Measurements from ENCODE around the gene VBP1. TPM values are rescaled to one million over a fixed set of nuclear protein-coding genes. Genes with fewer than 3 reads are reported as not detected.

The VBP1 gene
- total and polyA plus RNA-seq, 7 experiments from 2014 or later: 17.3 to 104 (median 27.9) TPM

DNA sequence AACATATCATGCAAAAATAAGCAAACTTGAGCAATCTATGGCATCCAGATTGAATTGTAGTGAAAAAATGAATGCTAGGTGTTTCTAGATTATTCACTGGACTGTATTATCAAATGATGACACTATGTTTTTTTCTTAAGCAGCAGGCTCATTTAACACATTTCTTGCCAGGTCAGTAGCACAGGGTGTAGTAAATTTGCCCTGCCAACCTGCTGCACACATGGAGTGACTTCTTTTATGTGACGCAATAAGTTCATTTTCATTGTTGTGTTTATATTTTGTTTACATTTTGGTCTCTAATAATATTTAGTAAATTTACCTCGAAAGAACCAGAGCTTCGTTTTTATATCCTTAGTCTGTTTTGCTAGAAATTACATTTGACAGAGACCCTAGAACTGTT, 9.5 kb downstream of the VBP1 start:
- Mint-ChIP-seq H3K27me3 (no peaks in the 10 kb centered on the region), H3K36me3 (peaks cover 0 to 27% (median 18%) of the 10 kb centered on the region in 5 donors), H3K4me1 (peaks cover 4 to 46% (median 20%) of the 10 kb centered on the region in 7 donors), H3K27ac (no peak overlapping the region), H3K9me3 (peaks cover 0 to 9% (median 0%) of the 10 kb centered on the region in 11 donors), H3K4me3 (no peak overlapping the region)
- ChIA-PET CTCF (no interaction called here), POLR2A (interaction anchor here (1.4 kb wide), 1 partner anchor 10 kb away, joined by 3 read pairs; no protein-coding TSS in a partner anchor)
- ATAC-seq: no peak
- Histone ChIP-seq H3K9me3 (ENCODE audit: control insufficient read depth in 2 of 3, low read length in 3 of 3) (no peaks in the 10 kb centered on the region), H3K27me3 (ENCODE audit: control insufficient read depth in 2 of 2, insufficient read depth in 2 of 2, low read length in 2 of 2) (no peaks in the 10 kb centered on the region), H3K27ac (ENCODE audit: low read depth, low read length) (no peak overlapping the region), H3K36me3 (ENCODE audit: control insufficient read depth in 2 of 3, insufficient read depth in 3 of 3, low read length in 3 of 3) (peaks cover 4 to 36% (median 6%) of the 10 kb centered on the region in 3 experiments), H3K4me3 (ENCODE audit: low read length) (no peak overlapping the region), H3K4me1 (ENCODE audit: control insufficient read depth in 2 of 2, insufficient read depth in 2 of 2, low read length in 2 of 2) (no peaks in the 10 kb centered on the region)
- intact Hi-C loops (cut with micrococcal nuclease): no loop called here
- DNase-seq: no peak

DNA sequence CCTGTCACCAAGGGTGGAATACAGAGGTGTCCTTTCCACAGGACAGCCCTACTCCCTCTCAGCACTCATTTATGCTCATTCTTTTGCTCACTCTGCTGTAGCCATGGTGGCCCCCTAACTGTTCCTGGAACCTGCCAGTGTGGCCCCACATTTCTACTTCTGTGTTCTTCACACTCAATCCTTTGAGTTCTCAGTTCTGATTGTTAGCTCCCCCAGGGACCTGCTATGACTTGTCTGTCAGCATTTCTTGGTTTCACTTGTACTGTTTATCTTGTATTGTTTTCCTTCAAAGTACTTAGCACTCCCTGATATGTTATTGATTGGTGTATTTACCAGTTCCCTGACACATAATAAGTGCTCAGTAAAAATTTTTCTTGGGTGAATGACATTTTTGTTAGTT, 14.9 kb downstream of the VBP1 start:
- no peak for DNase-seq
- Mint-ChIP-seq H3K27me3 (no peaks in the 10 kb centered on the region), H3K27ac (peak overlapping the region in 6 of 9 donors; percentile 7 to 75 (median 50)), H3K9me3 (no peaks in the 10 kb centered on the region), H3K36me3 (peaks cover 0 to 15% (median 8%) of the 10 kb centered on the region in 5 donors), H3K4me3 (peak overlapping the region in 1 of 10 donors; percentile 19), H3K4me1 (peaks cover 7 to 37% (median 10%) of the 10 kb centered on the region in 7 donors)
- Histone ChIP-seq H3K36me3 (ENCODE audit: control insufficient read depth in 2 of 3, insufficient read depth in 3 of 3, low read length in 3 of 3) (peaks cover 4 to 25% (median 6%) of the 10 kb centered on the region in 3 experiments), H3K4me1 (ENCODE audit: control insufficient read depth in 2 of 2, insufficient read depth in 2 of 2, low read length in 2 of 2) (no peaks in the 10 kb centered on the region), H3K27ac (ENCODE audit: low read depth, low read length) (no peak overlapping the region), H3K27me3 (ENCODE audit: control insufficient read depth in 2 of 2, insufficient read depth in 2 of 2, low read length in 2 of 2) (no peaks in the 10 kb centered on the region), H3K4me3 (ENCODE audit: low read length) (no peak overlapping the region), H3K9me3 (ENCODE audit: control insufficient read depth in 2 of 3, low read length in 3 of 3) (no peaks in the 10 kb centered on the region)
- CTCF ChIA-PET: no interaction called here
- POLR2A ChIA-PET: no interaction called here
- ATAC-seq: no peak
- intact Hi-C loops (cut with micrococcal nuclease): no loop called here

GRCh38 chrX:155235891-155236290, 19.6 kb downstream of the VBP1 start:
- Mint-ChIP-seq H3K4me1 (peaks cover 0 to 13% (median 5%) of the 10 kb centered on the region in 7 donors), H3K4me3 (no peak overlapping the region), H3K27ac (peak overlapping the region in 1 of 9 donors; percentile 71), H3K36me3 (peaks cover 0 to 20% (median 6%) of the 10 kb centered on the region in 5 donors), H3K27me3 (no peaks in the 10 kb centered on the region), H3K9me3 (no peaks in the 10 kb centered on the region)
- no peaks in the 10 kb centered on the region for H3K4me1 ChIP-seq (ENCODE audit: control insufficient read depth in 2 of 2, insufficient read depth in 2 of 2, low read length in 2 of 2)
- DNase-seq (no peak), ATAC-seq (no peak)
- no peaks in the 10 kb centered on the region for H3K9me3 ChIP-seq (ENCODE audit: control insufficient read depth in 2 of 3, low read length in 3 of 3)
- no peak overlapping the region for H3K27ac ChIP-seq (ENCODE audit: low read depth, low read length)
- CTCF ChIA-PET: no interaction called here
- H3K36me3 ChIP-seq (ENCODE audit: control insufficient read depth in 2 of 3, insufficient read depth in 3 of 3, low read length in 3 of 3): peaks cover 0 to 16% (median 8%) of the 10 kb centered on the region in 3 experiments
- intact Hi-C loops (cut with micrococcal nuclease): no loop called here
- POLR2A ChIA-PET: no interaction called here
- no peaks in the 10 kb centered on the region for H3K27me3 ChIP-seq (ENCODE audit: control insufficient read depth in 2 of 2, insufficient read depth in 2 of 2, low read length in 2 of 2)
- no peak overlapping the region for H3K4me3 ChIP-seq (ENCODE audit: low read length)

DNA sequence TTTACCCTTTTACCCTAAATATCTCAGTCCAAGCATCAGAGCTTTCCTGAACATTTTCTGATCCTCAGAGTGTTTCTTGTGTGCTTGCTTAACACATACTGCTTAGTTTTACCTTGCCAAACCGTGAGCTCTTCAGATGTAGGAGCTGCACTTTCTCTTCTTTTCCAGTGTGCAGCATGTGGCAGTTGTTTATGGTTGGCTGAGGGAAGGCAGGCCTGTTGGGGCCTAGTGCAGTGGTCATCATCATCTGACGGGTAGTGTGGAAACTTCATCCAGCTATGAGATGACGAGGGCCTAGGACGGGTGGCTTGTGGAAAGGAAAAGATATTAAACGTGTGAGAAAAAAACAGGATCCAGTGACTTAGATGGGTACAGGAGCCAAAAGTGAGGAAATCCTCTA, 21.5 kb downstream of the VBP1 start:
- DNase-seq (no peak), ATAC-seq (no peak)
- Histone ChIP-seq H3K27ac (ENCODE audit: low read depth, low read length) (no peak overlapping the region), H3K9me3 (ENCODE audit: control insufficient read depth in 2 of 3, low read length in 3 of 3) (no peaks in the 10 kb centered on the region), H3K4me3 (ENCODE audit: low read length) (no peak overlapping the region), H3K27me3 (ENCODE audit: control insufficient read depth in 2 of 2, insufficient read depth in 2 of 2, low read length in 2 of 2) (no peaks in the 10 kb centered on the region), H3K4me1 (ENCODE audit: control insufficient read depth in 2 of 2, insufficient read depth in 2 of 2, low read length in 2 of 2) (no peaks in the 10 kb centered on the region), H3K36me3 (ENCODE audit: control insufficient read depth in 2 of 3, insufficient read depth in 3 of 3, low read length in 3 of 3) (peaks cover 0 to 14% (median 8%) of the 10 kb centered on the region in 3 experiments)
- Mint-ChIP-seq H3K27me3 (no peaks in the 10 kb centered on the region), H3K4me3 (no peak overlapping the region), H3K4me1 (peaks cover 0 to 6% (median 0%) of the 10 kb centered on the region in 7 donors), H3K9me3 (no peaks in the 10 kb centered on the region), H3K36me3 (peaks cover 0 to 15% (median 6%) of the 10 kb centered on the region in 5 donors), H3K27ac (peak overlapping the region in 3 of 9 donors; percentile 1 to 76 (median 24))
- ChIA-PET POLR2A (interaction anchor here (0.6 kb wide), 1 partner anchor 46 kb away, joined by 3 read pairs; no protein-coding TSS in a partner anchor), CTCF (no interaction called here)
- intact Hi-C loops (cut with micrococcal nuclease): no loop called here

DNA sequence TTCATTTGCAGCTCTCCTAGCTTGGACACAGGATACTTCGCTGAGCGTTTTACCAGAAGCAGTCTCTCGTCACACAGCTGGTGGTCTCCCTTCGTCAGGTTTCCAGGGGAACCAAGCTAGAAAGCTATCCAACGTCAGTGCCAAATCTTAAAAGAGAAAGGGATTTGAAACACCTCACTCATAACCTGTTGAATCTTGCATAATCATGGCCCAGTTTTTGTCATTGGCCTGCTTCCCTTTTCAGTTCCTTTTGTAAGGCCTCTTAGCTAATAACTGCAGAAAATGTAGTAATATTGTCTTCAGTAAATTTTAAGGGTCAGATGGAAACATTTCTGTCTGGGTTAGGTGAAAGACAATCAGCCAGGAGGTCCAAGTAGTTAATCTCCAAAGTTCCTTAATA, 26.0 kb downstream of the VBP1 start:
- POLR2A ChIA-PET: no interaction called here

GRCh38 chrX:155246748-155247147, 30.5 kb downstream of the VBP1 start:
- ChIA-PET POLR2A (interaction anchor here (1.0 to 1.4 kb wide), 2 partner anchors 13 to 17 kb away, joined by 3 read pairs; partner anchors contain the start of gene RAB39B), CTCF (no interaction called here)
- intact Hi-C loops (cut with micrococcal nuclease): no loop called here
- Mint-ChIP-seq H3K27ac (no peak overlapping the region), H3K27me3 (no peaks in the 10 kb centered on the region), H3K9me3 (no peaks in the 10 kb centered on the region), H3K4me3 (no peak overlapping the region), H3K36me3 (peaks cover 0 to 6% (median 0%) of the 10 kb centered on the region in 5 donors), H3K4me1 (no peaks in the 10 kb centered on the region)
- Histone ChIP-seq H3K4me3 (ENCODE audit: low read length) (no peak overlapping the region), H3K27me3 (ENCODE audit: control insufficient read depth in 2 of 2, insufficient read depth in 2 of 2, low read length in 2 of 2) (no peaks in the 10 kb centered on the region), H3K36me3 (ENCODE audit: control insufficient read depth in 2 of 3, insufficient read depth in 3 of 3, low read length in 3 of 3) (no peaks in the 10 kb centered on the region), H3K27ac (ENCODE audit: low read depth, low read length) (no peak overlapping the region), H3K4me1 (ENCODE audit: control insufficient read depth in 2 of 2, insufficient read depth in 2 of 2, low read length in 2 of 2) (no peaks in the 10 kb centered on the region), H3K9me3 (ENCODE audit: control insufficient read depth in 2 of 3, low read length in 3 of 3) (no peaks in the 10 kb centered on the region)
- DNase-seq (no peak), ATAC-seq (no peak)

More for the DNA sequence above, 26.0 kb downstream of the VBP1 start:
- no peaks in the 10 kb centered on the region for H3K9me3 Mint-ChIP-seq
- no peak for DNase-seq
- no peaks in the 10 kb centered on the region for H3K27me3 Mint-ChIP-seq
- CTCF ChIA-PET: no interaction called here
- no peak overlapping the region for H3K27ac ChIP-seq (ENCODE audit: low read depth, low read length)
- H3K9me3 ChIP-seq (ENCODE audit: control insufficient read depth in 2 of 3, low read length in 3 of 3): no peaks in the 10 kb centered on the region
- H3K4me3 Mint-ChIP-seq: no peak overlapping the region
- H3K4me1 Mint-ChIP-seq: peaks cover 0 to 2% (median 0%) of the 10 kb centered on the region in 7 donors
- no peak overlapping the region for H3K4me3 ChIP-seq (ENCODE audit: low read length)
- peaks cover 0 to 7% (median 3%) of the 10 kb centered on the region in 3 experiments for H3K36me3 ChIP-seq (ENCODE audit: control insufficient read depth in 2 of 3, insufficient read depth in 3 of 3, low read length in 3 of 3)
- no peak overlapping the region for H3K27ac Mint-ChIP-seq
- no peaks in the 10 kb centered on the region for H3K27me3 ChIP-seq (ENCODE audit: control insufficient read depth in 2 of 2, insufficient read depth in 2 of 2, low read length in 2 of 2)
- H3K4me1 ChIP-seq (ENCODE audit: control insufficient read depth in 2 of 2, insufficient read depth in 2 of 2, low read length in 2 of 2): no peaks in the 10 kb centered on the region
- ATAC-seq: no peak
- peaks cover 0 to 13% (median 2%) of the 10 kb centered on the region in 5 donors for H3K36me3 Mint-ChIP-seq
- intact Hi-C loops (cut with micrococcal nuclease): no loop called here

DNA sequence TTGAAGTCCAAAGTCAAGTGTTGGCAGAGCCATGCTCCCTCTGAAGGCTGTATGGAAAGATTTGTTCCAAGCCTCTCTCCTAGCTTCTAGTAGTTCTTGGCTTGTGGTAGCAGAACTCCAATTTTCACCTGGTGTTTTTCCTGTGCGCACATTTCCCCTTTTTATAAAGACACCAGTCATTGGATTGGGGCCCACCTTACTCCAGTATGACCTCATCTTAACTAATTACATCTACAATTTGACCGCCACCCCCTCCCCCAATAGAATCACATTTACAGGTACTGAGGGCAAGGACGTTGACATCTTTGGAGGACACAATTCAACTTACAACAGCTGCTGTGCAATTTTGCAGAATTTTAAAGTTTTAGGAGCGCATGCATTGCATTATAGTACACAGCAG, 31.2 kb downstream of the VBP1 start:
- no peak for DNase-seq
- H3K27me3 Mint-ChIP-seq: no peaks in the 10 kb centered on the region
- Histone ChIP-seq H3K4me3 (ENCODE audit: low read length) (no peak overlapping the region), H3K27ac (ENCODE audit: low read depth, low read length) (no peak overlapping the region), H3K36me3 (ENCODE audit: control insufficient read depth in 2 of 3, insufficient read depth in 3 of 3, low read length in 3 of 3) (no peaks in the 10 kb centered on the region), H3K4me1 (ENCODE audit: control insufficient read depth in 2 of 2, insufficient read depth in 2 of 2, low read length in 2 of 2) (no peaks in the 10 kb centered on the region), H3K27me3 (ENCODE audit: control insufficient read depth in 2 of 2, insufficient read depth in 2 of 2, low read length in 2 of 2) (no peaks in the 10 kb centered on the region), H3K9me3 (ENCODE audit: control insufficient read depth in 2 of 3, low read length in 3 of 3) (no peaks in the 10 kb centered on the region)
- CTCF ChIA-PET: no interaction called here
- peaks cover 0 to 6% (median 0%) of the 10 kb centered on the region in 5 donors for H3K36me3 Mint-ChIP-seq
- intact Hi-C loops (cut with micrococcal nuclease): no loop called here
- H3K4me1 Mint-ChIP-seq: no peaks in the 10 kb centered on the region
- POLR2A ChIA-PET: interaction anchor here (0.7 to 1.4 kb wide), 3 partner anchors 13 to 159 kb away, joined by 3 to 4 read pairs (median 3); partner anchors contain the start of gene RAB39B
- ATAC-seq: no peak
- no peak overlapping the region for H3K27ac Mint-ChIP-seq
- H3K9me3 Mint-ChIP-seq: no peaks in the 10 kb centered on the region
- no peak overlapping the region for H3K4me3 Mint-ChIP-seq

All from naive thymus-derived CD4-positive, alpha-beta T cell (primary cell).